ENCODE measurements around the gene OR10D3. TPM values are rescaled to one million over a fixed set of nuclear protein-coding genes. Genes with fewer than 3 reads are reported as not detected.

Gene OR10D3
- total and polyA plus RNA-seq, 2 of the 13 experiments (the other 11 are each of a cell fraction or from before 2014, with no cell fraction given) = not detected

DNA sequence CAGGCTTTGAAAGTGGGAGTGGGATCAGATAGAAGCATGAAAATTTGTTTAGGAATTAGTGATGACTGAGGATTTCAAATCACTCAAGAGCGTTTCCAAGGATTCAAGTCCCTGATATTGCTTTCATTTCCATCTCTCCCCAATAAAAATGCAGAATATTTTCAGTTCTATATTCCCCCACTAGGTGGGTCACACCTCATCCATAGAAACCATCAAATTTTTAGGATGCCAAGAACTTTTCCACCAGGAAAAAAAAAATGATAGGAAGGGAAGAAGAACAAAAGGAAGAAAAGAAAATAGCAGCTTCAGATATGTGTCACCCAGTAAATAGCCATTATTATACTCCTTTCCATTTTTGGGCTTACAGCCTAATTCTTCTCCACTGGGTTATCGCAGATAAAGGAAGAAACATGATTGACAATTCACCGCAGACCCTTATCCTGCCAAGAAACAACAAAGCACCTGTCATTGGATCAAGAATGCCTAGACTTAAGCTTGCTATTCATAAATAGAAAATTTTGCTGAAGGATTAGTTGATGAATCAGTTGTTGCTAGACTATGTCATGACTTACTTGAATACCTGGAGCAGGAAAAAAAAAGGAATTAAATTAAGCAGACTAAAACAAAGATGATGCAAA lies 30.3 kb upstream of the OR10D3 start (continued):
- TF ChIP-seq RBAK (CRISPR knock-in tag; IDR thresholded peaks at IDR 0.05) (no peak), RAD51 (IDR thresholded peaks at IDR 0.05; ENCODE audit: borderline replicate concordance) (no peak), THAP11 (CRISPR knock-in tag; IDR thresholded peaks at IDR 0.05) (no peak), MTF2 (CRISPR knock-in tag; IDR thresholded peaks at IDR 0.05; ENCODE audit: borderline replicate concordance) (no peak)
- TF ChIP-seq, protein P1, sequence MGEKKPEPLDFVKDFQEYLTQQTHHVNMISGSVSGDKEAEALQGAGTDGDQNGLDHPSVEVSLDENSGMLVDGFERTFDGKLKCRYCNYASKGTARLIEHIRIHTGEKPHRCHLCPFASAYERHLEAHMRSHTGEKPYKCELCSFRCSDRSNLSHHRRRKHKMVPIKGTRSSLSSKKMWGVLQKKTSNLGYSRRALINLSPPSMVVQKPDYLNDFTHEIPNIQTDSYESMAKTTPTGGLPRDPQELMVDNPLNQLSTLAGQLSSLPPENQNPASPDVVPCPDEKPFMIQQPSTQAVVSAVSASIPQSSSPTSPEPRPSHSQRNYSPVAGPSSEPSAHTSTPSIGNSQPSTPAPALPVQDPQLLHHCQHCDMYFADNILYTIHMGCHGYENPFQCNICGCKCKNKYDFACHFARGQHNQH (CRISPR knock-in tag; IDR thresholded peaks at IDR 0.05) = no peak

DNA sequence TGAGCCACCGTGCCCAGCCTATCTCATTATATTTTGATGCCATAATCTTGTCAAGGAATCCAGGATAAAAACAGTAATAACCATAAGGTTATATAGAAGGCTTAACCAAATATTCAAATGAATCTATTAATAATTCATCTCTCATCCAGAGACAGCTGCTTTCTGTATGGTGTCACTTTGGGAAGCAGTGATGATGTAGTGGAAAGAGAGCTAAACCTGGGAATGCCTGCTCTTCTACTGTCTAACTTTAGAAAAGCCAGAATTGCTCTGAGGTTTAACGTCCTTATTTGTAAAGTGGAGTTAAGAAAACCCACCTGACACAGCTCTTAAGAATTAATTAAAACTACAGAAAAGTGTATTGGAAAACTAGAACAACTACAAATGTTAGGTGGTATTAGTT lies 29.3 kb upstream of the OR10D3 start:
- Histone ChIP-seq H2AFZ (ENCODE audit: low read length) (no peak overlapping the region), H3K9me3 (ENCODE audit: low read length) (no peaks in the 10 kb centered on the region), H3K27me3 (ENCODE audit: control insufficient read depth in 1 of 2, insufficient read depth in 2 of 2, low read length in 2 of 2) (no peaks in the 10 kb centered on the region; a peak in 1 of 5 replicates), H4K20me1 (ENCODE audit: insufficient read depth, low read length) (no peaks in the 10 kb centered on the region), H3K4me2 (ENCODE audit: low read depth, low read length) (no peak overlapping the region), H3K9ac (ENCODE audit: insufficient read depth, low read depth, low read length) (no peak overlapping the region), H3K36me3 (replicated peaks in 1 of 2; ENCODE audit: control insufficient read depth in 1 of 2, insufficient read depth in 2 of 2, low read length in 2 of 2) (no peaks in the 10 kb centered on the region), H3K79me2 (ENCODE audit: insufficient read depth, low read length) (no peaks in the 10 kb centered on the region), H3K4me1 (ENCODE audit: insufficient read depth, low read length) (no peaks in the 10 kb centered on the region), H3K4me3 (replicated peaks in 1 of 3; ENCODE audit: insufficient read depth in 1 of 3, low read depth in 2 of 3, low read length in 3 of 3) (no peak overlapping the region), H3K27ac (ENCODE audit: extremely low read length, insufficient read depth, low read length) (no peak overlapping the region)
- ATAC-seq = no peak
- CTCF ChIA-PET (ENCODE audit: low intra/inter-chr PET ratio, low total read pairs) = no interaction called here
- FAIRE-seq = no peak
- POLR2A ChIA-PET = no interaction called here
- no TSS peak for BruUV-seq (replicated peaks)
- 4% methylated on average over 2 of the region's 2 CpGs for WGBS (ENCODE audit: low lambda C conversion rate)
- in situ Hi-C loops (cut with HindIII; ENCODE audit: extremely low pct_ligation_motif_present, low pct_unique_long_range_greater_than_20kb) (no loop called here), intact Hi-C loops (cut with micrococcal nuclease; ENCODE audit: unreplicated experiment) (no loop called here)
- DNase-seq (ENCODE audit: low spot score) = no peak
- no peak for TF ChIP-seq ZNF597 (CRISPR knock-in tag; IDR thresholded peaks at IDR 0.05)
- no peak for TF ChIP-seq ZNF136 (CRISPR knock-in tag; IDR thresholded peaks at IDR 0.05; ENCODE audit: low read depth)
- TF ChIP-seq RARG (CRISPR knock-in tag; IDR thresholded peaks at IDR 0.05; ENCODE audit: low read depth) = no peak
- TF ChIP-seq, protein P2, sequence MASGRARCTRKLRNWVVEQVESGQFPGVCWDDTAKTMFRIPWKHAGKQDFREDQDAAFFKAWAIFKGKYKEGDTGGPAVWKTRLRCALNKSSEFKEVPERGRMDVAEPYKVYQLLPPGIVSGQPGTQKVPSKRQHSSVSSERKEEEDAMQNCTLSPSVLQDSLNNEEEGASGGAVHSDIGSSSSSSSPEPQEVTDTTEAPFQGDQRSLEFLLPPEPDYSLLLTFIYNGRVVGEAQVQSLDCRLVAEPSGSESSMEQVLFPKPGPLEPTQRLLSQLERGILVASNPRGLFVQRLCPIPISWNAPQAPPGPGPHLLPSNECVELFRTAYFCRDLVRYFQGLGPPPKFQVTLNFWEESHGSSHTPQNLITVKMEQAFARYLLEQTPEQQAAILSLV (CRISPR knock-in tag; IDR thresholded peaks at IDR 0.05; ENCODE audit: borderline replicate concordance) = no peak
- TF ChIP-seq HNF4G (IDR thresholded peaks at IDR 0.05; ENCODE audit: borderline replicate concordance, low read depth, low read length) = no peak
- TF ChIP-seq HNF4G (CRISPR knock-in tag; IDR thresholded peaks at IDR 0.05; ENCODE audit: borderline replicate concordance, low read depth) = no peak
- TF ChIP-seq RBAK (CRISPR knock-in tag; IDR thresholded peaks at IDR 0.05) = no peak
- TF ChIP-seq, protein P3, sequence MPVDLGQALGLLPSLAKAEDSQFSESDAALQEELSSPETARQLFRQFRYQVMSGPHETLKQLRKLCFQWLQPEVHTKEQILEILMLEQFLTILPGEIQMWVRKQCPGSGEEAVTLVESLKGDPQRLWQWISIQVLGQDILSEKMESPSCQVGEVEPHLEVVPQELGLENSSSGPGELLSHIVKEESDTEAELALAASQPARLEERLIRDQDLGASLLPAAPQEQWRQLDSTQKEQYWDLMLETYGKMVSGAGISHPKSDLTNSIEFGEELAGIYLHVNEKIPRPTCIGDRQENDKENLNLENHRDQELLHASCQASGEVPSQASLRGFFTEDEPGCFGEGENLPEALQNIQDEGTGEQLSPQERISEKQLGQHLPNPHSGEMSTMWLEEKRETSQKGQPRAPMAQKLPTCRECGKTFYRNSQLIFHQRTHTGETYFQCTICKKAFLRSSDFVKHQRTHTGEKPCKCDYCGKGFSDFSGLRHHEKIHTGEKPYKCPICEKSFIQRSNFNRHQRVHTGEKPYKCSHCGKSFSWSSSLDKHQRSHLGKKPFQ (CRISPR knock-in tag; IDR thresholded peaks at IDR 0.05; ENCODE audit: insufficient replicate concordance) = no peak
- TF ChIP-seq, protein P4, sequence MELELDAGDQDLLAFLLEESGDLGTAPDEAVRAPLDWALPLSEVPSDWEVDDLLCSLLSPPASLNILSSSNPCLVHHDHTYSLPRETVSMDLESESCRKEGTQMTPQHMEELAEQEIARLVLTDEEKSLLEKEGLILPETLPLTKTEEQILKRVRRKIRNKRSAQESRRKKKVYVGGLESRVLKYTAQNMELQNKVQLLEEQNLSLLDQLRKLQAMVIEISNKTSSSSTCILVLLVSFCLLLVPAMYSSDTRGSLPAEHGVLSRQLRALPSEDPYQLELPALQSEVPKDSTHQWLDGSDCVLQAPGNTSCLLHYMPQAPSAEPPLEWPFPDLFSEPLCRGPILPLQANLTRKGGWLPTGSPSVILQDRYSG (CRISPR knock-in tag; IDR thresholded peaks at IDR 0.05) = no peak
- TF ChIP-seq ZNF33A (CRISPR knock-in tag; IDR thresholded peaks at IDR 0.05; ENCODE audit: borderline replicate concordance) = no peak
- TF ChIP-seq TRIM24 (CRISPR knock-in tag; IDR thresholded peaks at IDR 0.05) = no peak
- TF ChIP-seq AGO1 (IDR thresholded peaks at IDR 0.05; ENCODE audit: low read depth, low read length, poor library complexity, severe bottlenecking) = no peak
- no peak for TF ChIP-seq ZNF629 (CRISPR knock-in tag; conservative IDR thresholded peaks at IDR 0.05)
- no peak for TF ChIP-seq HOXA5 (CRISPR knock-in tag; IDR thresholded peaks at IDR 0.05)

Measured in HepG2 (cell line).